Ecto neural progenitor cell (in vitro differentiated cells): ENCODE data around the gene DOK7.
"Not testable (repeated sequence)": the region's sequence is repeated elsewhere in the genome, so short reads cannot be mapped to it uniquely, and the experiment has no call there.

Experiments
- DNase-seq: peaks from one replicate; pipeline ENCODE4 v3.0.0-alpha.2; 2018; ENCODE audit warnings: low spot score

DOK7 gene

GRCh38 chr4:3442959-3443749, 20.0 kb upstream of the DOK7 start:
- peak; percentile 81 for DNase-seq

DNA sequence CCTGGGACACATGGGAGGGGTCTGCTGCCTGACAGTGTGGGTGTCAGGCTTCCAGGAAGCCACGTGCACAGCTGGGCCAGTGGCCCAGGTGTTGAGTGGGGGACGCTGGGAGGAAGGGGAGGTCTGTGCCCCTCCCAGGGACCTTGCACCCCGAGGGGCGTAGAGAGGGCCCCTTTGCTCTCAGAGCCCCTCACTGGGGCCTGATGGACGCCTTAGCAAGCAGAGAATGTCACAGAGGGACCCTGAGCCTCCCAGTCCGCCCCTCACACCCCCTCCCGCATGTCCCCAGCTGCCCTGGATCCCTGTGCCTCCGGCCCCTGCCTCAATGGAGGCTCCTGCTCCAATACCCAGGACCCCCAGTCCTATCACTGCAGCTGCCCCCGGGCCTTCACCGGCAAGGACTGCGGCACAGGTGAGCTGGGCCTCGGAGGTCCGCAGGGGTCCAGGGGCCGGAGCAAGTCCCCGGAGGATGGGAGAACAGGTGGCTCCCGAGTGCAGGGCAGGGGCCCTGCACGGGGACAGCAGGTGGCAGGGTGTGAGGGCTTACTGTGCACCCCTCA, 19.3 kb upstream of the DOK7 start:
- no peak for DNase-seq

GRCh38 chr4:3444351-3445110, 18.6 kb upstream of the DOK7 start:
- DNase-seq: no peak

- DNase-seq: no peak
Measured at GRCh38 chr4:3445111-3445820, 17.8 kb upstream of the DOK7 start.

DNA sequence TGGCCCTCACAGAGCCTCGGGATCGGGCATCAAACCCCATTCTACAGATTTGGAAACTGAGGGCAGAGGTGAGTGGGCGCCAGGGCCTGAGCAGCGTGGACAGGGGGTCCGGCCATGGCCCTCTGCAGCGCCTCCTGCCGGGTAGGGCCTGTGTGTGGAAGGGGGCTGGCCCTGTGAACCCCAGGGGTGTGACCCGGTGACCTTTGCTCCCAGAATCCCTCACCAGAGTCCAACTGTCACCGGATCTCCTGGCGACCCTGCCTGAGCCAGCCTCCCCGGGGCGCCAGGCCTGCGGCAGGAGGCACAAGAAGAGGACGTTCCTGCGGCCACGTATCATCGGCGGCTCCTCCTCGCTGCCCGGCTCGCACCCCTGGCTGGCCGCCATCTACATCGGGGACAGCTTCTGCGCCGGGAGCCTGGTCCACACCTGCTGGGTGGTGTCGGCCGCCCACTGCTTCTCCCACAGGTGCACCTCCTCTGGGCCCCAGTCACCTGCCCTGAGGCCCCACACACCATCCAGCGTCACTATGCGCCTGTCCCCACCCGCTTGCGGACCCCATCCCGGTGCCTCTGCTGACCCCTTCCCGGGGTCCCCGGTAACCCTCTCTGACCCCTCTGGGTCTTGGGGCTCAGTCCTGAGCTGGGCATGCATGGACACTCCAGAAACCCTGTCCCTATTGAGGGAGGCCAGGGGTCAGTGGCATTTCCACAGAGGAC, 17.1 kb upstream of the DOK7 start:
- no peak for DNase-seq

GRCh38 chr4:3446631-3447320, 16.3 kb upstream of the DOK7 start:
- no peak for DNase-seq

GRCh38 chr4:3447431-3448395, 15.4 kb upstream of the DOK7 start:
- no peak for DNase-seq

DNA sequence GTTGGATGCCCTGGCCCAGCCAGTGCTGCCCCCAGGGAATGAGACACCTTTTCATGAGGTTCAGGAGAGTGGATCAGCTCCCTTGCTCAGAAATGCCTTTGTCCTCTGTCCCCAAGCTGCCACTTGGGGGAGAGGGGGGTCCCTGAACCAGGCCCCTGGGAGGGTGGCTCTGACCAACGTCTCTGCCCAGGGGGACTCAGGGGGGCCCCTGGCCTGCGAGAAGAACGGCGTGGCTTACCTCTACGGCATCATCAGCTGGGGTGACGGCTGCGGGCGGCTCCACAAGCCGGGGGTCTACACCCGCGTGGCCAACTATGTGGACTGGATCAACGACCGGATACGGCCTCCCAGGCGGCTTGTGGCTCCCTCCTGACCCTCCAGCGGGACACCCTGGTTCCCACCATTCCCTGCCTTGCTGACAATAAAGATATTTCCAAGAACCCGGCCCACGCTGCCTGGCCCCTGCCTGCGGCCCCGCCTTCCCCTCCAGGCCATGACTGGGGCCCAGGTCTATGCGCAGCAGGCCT, 14.0 kb upstream of the DOK7 start:
- DNase-seq: no peak

DNA sequence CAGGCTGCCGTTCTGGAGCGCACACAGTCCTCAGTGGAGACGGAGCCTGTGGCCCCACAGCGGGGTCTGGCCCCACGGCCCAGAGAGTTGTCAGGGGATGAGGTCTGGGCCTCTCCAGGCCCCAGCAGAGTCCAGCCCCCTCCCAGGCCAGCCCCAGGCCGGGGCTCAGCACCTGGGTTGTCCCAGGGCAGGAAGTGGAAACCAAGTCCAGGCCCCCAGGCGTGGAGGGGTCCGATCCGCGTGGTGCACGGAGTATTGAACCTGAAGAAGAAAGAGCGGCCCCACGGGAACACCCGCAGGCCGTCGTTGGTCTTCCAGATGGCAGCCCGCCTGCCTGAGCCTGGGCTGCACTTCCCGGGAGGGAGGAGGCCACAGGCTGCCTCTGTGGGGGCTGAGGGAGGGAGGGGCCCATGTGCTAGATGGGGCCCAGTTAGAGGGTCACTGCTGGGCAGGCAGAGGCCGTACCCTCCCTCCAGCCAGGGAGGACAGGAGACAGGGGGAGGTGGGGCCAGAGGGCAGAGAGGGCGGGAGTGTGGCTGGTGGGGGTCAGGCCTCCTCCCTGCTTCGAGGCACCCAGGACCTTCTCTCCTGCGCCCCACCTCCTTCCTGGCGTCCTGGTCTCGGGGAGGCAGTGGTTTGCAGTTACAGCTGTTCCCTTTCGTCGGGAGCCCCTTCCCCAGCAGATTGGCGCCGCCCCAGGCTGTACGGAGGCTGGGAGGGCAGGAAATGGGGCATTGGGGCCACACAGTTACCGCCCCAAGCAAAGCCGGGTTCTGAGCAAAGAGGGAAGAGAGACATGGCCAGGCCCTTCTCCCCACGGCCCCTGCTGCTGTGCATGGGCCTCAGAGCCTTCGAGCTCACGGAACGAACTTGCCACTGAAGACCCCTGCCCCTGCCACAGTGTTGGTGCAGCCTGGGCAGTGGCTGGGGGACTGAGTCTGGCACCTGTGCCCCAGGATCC, 13.3 kb upstream of the DOK7 start:
- no peak for DNase-seq

GRCh38 chr4:3450643-3451042, 12.5 kb upstream of the DOK7 start:
- DNase-seq: no peak

DNA sequence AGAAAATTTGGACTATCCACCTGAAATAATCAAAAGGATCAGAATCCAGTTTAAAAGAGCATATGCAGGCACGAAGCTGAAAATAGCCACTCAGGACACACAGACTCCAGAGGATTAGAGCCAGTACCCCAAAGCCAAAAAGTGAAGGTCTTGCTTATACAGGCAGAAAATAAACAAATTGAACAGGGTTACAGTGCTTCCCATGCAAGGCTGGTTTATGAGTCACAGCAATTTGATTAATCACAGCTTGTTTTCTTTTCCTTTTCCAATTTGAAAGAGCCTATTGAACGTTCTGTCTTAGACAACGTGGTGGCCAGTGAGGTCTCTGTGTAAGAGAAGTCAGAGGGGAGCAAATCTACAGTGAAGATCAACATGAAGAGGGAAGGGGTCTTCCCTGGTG, 11.2 kb upstream of the DOK7 start:
- DNase-seq: no peak

GRCh38 chr4:3452376-3452775, 10.7 kb upstream of the DOK7 start:
- no peak for DNase-seq

GRCh38 chr4:3455596-3455995, 7.5 kb upstream of the DOK7 start:
- DNase-seq: not testable (repeated sequence)

- DNase-seq: no peak
Measured at GRCh38 chr4:3458371-3458770, 4.7 kb upstream of the DOK7 start.

DNA sequence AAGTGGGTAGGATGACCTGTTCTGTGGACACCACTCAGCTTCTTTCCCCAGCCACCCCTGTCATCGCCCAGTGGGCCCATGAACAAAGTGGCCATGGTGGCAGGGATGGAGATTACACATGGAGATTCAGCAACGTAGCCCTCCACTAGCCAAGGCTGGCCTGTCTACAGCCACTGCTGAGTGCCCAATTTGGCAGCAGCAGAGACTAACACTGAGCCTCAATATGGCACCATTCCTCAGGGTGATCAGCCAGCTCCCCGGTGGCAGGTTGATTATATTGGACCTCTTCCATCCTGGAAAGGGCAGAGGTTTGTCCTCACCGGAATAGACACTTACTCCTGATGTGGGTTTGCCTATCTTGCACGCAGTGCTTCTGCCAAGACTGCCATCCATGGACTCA, 4.0 kb upstream of the DOK7 start:
- not testable (repeated sequence) for DNase-seq

DNA sequence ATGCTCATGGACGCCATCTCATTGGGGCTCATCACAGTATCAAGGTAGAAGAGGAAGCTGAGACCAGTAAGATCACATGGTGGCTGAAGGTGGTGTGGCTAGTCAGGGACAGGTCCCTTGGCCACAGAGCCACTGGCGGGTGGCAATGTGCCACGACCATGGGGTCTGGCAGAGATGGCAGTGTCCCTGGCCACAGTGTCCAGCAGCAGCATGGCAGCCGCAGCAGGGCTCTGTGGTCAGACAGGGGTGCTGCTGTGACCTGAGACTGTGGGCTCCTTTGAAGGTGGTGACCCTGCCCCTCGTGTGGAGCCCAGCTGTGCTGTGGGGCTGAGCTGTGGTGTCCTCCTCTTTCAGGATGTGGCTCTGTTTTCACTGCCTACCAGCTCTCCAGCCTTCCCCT, 2.2 kb upstream of the DOK7 start:
- no peak for DNase-seq

DNA sequence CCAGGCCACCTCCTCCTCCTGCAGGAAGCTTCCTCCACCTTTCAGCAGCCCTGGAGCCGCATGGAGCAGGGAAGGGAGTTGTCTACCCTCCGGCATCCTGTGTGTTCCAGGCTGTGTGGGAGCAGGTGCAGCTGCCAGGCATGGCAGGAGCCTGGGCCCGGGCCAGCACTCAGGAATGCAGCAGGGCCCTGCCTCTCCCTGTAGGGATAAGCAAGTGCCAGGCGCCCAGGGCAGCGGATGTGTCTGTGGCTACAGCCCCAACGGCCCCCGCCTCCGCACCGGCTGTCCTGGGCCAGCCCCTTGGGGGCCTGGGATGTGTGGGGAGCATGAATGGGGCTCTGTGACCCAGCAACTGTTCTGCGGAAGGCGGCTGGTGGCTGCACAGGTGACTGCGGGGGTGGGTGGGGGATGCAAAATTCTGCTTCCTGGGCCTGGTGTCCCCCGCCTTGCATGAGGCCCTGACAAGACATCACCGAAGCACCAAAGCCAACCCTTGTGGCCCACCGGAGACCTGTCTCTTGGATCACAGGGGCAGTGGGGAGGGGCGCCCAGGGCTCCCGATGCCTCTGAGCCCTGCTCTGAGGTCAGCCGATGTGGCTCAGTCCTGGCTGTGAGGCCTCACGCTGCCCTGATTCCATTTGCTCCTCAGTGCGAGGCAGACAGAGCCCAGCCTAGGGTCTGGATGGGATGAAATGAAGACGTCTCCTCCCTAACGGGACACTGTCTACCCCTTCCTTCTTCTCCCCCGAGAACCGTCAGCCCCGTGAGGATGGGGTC, 1.4 kb upstream of the DOK7 start:
- DNase-seq: no peak

DNA sequence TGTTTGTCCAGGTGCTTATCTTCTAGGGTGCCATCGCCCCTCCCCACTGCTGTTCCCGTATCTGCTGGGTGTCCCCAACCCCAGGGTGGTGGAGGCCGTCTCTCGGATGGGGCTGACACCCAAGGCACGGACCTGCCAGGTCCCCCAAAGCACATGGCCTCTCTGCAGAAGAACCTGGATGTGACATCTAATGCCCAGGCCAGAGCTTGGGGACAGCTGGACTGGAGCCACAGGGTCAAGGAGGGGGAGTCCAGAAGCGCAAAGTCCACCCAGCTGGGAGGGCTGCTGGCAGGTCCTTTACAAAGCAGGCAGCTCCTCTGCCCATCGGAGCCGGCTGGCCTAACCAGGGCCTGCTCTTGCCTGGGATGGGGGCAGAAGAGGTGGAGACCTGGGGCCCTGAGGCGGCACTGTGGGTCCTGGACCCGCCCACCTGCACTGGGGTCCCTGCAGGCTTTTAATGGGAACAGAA, 751 bp upstream of the DOK7 start:
- DNase-seq: no peak
